NCI-H1930 (cell line): Measurements from ENCODE around the gene DCAF12.
A peak's percentile ranks its signal among the peaks of the same experiment; 100 is the strongest.
"Not testable (repeated sequence)": the region's sequence is repeated elsewhere in the genome, so short reads cannot be mapped to it uniquely, and the experiment has no call there.

Source experiments
- DNase-seq, 2 experiments: peaks; one replicate each; lab custom pipeline; 2025; lab: John Stamatoyannopoulos, UW

Gene DCAF12

GRCh38 chr9:34126207-34127034, at the start of gene DCAF12:
TSS of gene DCAF12 (minus strand) at chr9:34126698. CDS start at chr9:34126431, 267 bp downstream.
- DNase-seq: peak; percentile 88 to 93

GRCh38 chr9:34176089-34176488, 49.6 kb upstream of the DCAF12 start:
- no peak for DNase-seq

GRCh38 chr9:34171753-34172535, 45.4 kb upstream of the DCAF12 start:
- DNase-seq: no peak

GRCh38 chr9:34170237-34170991, 43.9 kb upstream of the DCAF12 start:
- DNase-seq: no peak

GRCh38 chr9:34169125-34169524, 42.6 kb upstream of the DCAF12 start:
- no peak for DNase-seq

- no peak for DNase-seq
Observed at GRCh38 chr9:34163434-34163833, 36.9 kb upstream of the DCAF12 start.

GRCh38 chr9:34158362-34158869, 31.9 kb upstream of the DCAF12 start:
- DNase-seq: no peak

GRCh38 chr9:34157898-34158297, 31.4 kb upstream of the DCAF12 start:
- DNase-seq: no peak

- no peak for DNase-seq
Observed at GRCh38 chr9:34157318-34157717, 30.8 kb upstream of the DCAF12 start.

GRCh38 chr9:34154057-34154456, 27.6 kb upstream of the DCAF12 start:
- no peak for DNase-seq

- DNase-seq: no peak
Observed at GRCh38 chr9:34151398-34151797, 24.9 kb upstream of the DCAF12 start.

GRCh38 chr9:34145165-34145564, 18.7 kb upstream of the DCAF12 start:
- no peak for DNase-seq

GRCh38 chr9:34143116-34143515, 16.6 kb upstream of the DCAF12 start:
- DNase-seq: no peak

- DNase-seq: no peak
Observed at GRCh38 chr9:34140853-34141252, 14.4 kb upstream of the DCAF12 start.

GRCh38 chr9:34139477-34140146, 13.1 kb upstream of the DCAF12 start:
- DNase-seq: no peak

- DNase-seq: not testable (repeated sequence)
Observed at GRCh38 chr9:34138644-34139043, 12.1 kb upstream of the DCAF12 start.

- DNase-seq: no peak
Observed at GRCh38 chr9:34134521-34134920, 8.0 kb upstream of the DCAF12 start.

- DNase-seq: no peak
Observed at GRCh38 chr9:34133436-34133949, 7.0 kb upstream of the DCAF12 start.

- no peak for DNase-seq
Observed at GRCh38 chr9:34131571-34131970, 5.1 kb upstream of the DCAF12 start.

GRCh38 chr9:34127035-34127948, 794 bp upstream of the DCAF12 start:
- no peak for DNase-seq
